ENCODE measurements around the gene BMP8B. TPM values are rescaled to one million over a fixed set of nuclear protein-coding genes. Genes with fewer than 3 reads are reported as not detected.

BMP8B gene
- total and polyA plus RNA-seq, 2 donors (not counting 1 experiment from before 2014, with no cell fraction given): 1.5 to 2.3 TPM

- H3K4me1 Mint-ChIP-seq: peaks cover 16% of the 10 kb centered on the region
- POLR2A ChIA-PET: no interaction called here
- no peaks in the 10 kb centered on the region for H3K36me3 ChIP-seq (replicated peaks in 1 of 2; ENCODE audit: control extremely low read depth in 1 of 2, control insufficient read depth in 1 of 2, extremely low read depth in 1 of 2, insufficient read depth in 2 of 2, low read length in 1 of 2)
- no peaks in the 10 kb centered on the region for H3K9me3 Mint-ChIP-seq (ENCODE audit: insufficient read depth)
- H4K20me1 ChIP-seq (ENCODE audit: control insufficient read depth, insufficient read depth, low read length, poor library complexity, severe bottlenecking): no peaks in the 10 kb centered on the region
- H3K9ac ChIP-seq (ENCODE audit: low read length): no peak overlapping the region
- H3K4me1 ChIP-seq (ENCODE audit: control insufficient read depth in 2 of 2, insufficient read depth in 2 of 2, low read length in 2 of 2): peaks cover 0 to 8% of the 10 kb centered on the region in 2 donors
- no peak for ATAC-seq (ENCODE audit: low read depth)
- H3K27me3 Mint-ChIP-seq: peaks cover 15% of the 10 kb centered on the region
- no peak overlapping the region for H3K27ac ChIP-seq (ENCODE audit: low read length in 2 of 2)
- intact Hi-C loops (cut with micrococcal nuclease): loop anchor here (5.0 kb wide), 1 partner anchor 50 kb away; no protein-coding TSS in a partner anchor
- H2AFZ ChIP-seq (ENCODE audit: insufficient read depth, low read depth, low read length, poor library complexity, severe bottlenecking): no peak overlapping the region
- H3K4me2 ChIP-seq (replicated peaks; ENCODE audit: low read depth, low read length, poor library complexity, severe bottlenecking): no peak overlapping the region
- H3K4me3 Mint-ChIP-seq: no peak overlapping the region
- CTCF ChIA-PET: interaction anchor here (2.2 kb wide), 1 partner anchor 10 kb away, joined by 5 read pairs; no protein-coding TSS in a partner anchor
- 92% methylated on average over 7 of the region's 7 CpGs for WGBS (ENCODE audit: insufficient coverage)
- no peaks in the 10 kb centered on the region for H3K9me3 ChIP-seq (ENCODE audit: control extremely low read depth in 1 of 3, control insufficient read depth in 2 of 3, insufficient read depth in 1 of 3, low read length in 2 of 3)
- no peak for TF ChIP-seq CTCF (IDR thresholded peaks at IDR 0.05)
- no peak for TF ChIP-seq EZH2 (IDR thresholded peaks at IDR 0.05; ENCODE audit: borderline replicate concordance, insufficient read depth, low read depth, low read length, poor library complexity, severe bottlenecking)
- no peak for DNase-seq
- peaks cover 0 to 7% (median 2%) of the 10 kb centered on the region in 4 experiments for H3K27me3 ChIP-seq (replicated peaks in 1 of 4; ENCODE audit: control extremely low read depth in 1 of 4, control insufficient read depth in 3 of 4, insufficient read depth in 4 of 4, low read length in 3 of 4)
- H3K27ac Mint-ChIP-seq: no peak overlapping the region
- no peak overlapping the region for H3K4me3 ChIP-seq (ENCODE audit: control extremely low read depth in 1 of 5, extremely low read depth in 1 of 5, insufficient read depth in 1 of 5, low read depth in 2 of 5, low read length in 4 of 5)
- H3K79me2 ChIP-seq (ENCODE audit: control insufficient read depth, insufficient read depth, low read length): no peaks in the 10 kb centered on the region
Observed at GRCh38 chr1:39827201-39827600, 38.5 kb upstream of the BMP8B start.

- intact Hi-C loops (cut with micrococcal nuclease): loop anchor here (5.0 kb wide), 1 partner anchor 51 kb away; no protein-coding TSS in a partner anchor
- DNase-seq (no peak), ATAC-seq (ENCODE audit: low read depth) (no peak)
- H3K4me3 ChIP-seq (ENCODE audit: control extremely low read depth in 1 of 5, extremely low read depth in 1 of 5, insufficient read depth in 1 of 5, low read depth in 2 of 5, low read length in 4 of 5): no peak overlapping the region
- CTCF ChIA-PET: interaction anchor here (2.2 kb wide), 1 partner anchor 9 kb away, joined by 5 read pairs; no protein-coding TSS in a partner anchor
- WGBS (ENCODE audit: insufficient coverage): 93% methylated on average over 6 of the region's 6 CpGs
- Mint-ChIP-seq H3K27ac (no peak overlapping the region), H3K9me3 (ENCODE audit: insufficient read depth) (no peaks in the 10 kb centered on the region), H3K27me3 (peaks cover 15% of the 10 kb centered on the region), H3K4me3 (no peak overlapping the region), H3K4me1 (peaks cover 16% of the 10 kb centered on the region)
- peaks cover 0 to 7% (median 2%) of the 10 kb centered on the region in 4 experiments for H3K27me3 ChIP-seq (replicated peaks in 1 of 4; ENCODE audit: control extremely low read depth in 1 of 4, control insufficient read depth in 3 of 4, insufficient read depth in 4 of 4, low read length in 3 of 4)
- no peaks in the 10 kb centered on the region for H3K9me3 ChIP-seq (ENCODE audit: control extremely low read depth in 1 of 3, control insufficient read depth in 2 of 3, insufficient read depth in 1 of 3, low read length in 2 of 3)
- H3K36me3 ChIP-seq (replicated peaks in 1 of 2; ENCODE audit: control extremely low read depth in 1 of 2, control insufficient read depth in 1 of 2, extremely low read depth in 1 of 2, insufficient read depth in 2 of 2, low read length in 1 of 2): no peaks in the 10 kb centered on the region
- no peaks in the 10 kb centered on the region for H3K79me2 ChIP-seq (ENCODE audit: control insufficient read depth, insufficient read depth, low read length)
- TF ChIP-seq EZH2 (IDR thresholded peaks at IDR 0.05; ENCODE audit: borderline replicate concordance, insufficient read depth, low read depth, low read length, poor library complexity, severe bottlenecking) (no peak), CTCF (IDR thresholded peaks at IDR 0.05) (no peak)
- H3K4me1 ChIP-seq (ENCODE audit: control insufficient read depth in 2 of 2, insufficient read depth in 2 of 2, low read length in 2 of 2): peaks cover 0 to 8% of the 10 kb centered on the region in 2 donors
- no peak overlapping the region for H3K27ac ChIP-seq (ENCODE audit: low read length in 2 of 2)
- POLR2A ChIA-PET: no interaction called here
- H2AFZ ChIP-seq (ENCODE audit: insufficient read depth, low read depth, low read length, poor library complexity, severe bottlenecking): no peak overlapping the region
- H3K4me2 ChIP-seq (replicated peaks; ENCODE audit: low read depth, low read length, poor library complexity, severe bottlenecking): no peak overlapping the region
- no peaks in the 10 kb centered on the region for H4K20me1 ChIP-seq (ENCODE audit: control insufficient read depth, insufficient read depth, low read length, poor library complexity, severe bottlenecking)
- no peak overlapping the region for H3K9ac ChIP-seq (ENCODE audit: low read length)
Observed at GRCh38 chr1:39826583-39826982, 37.9 kb upstream of the BMP8B start.

Data from B cell (primary cell).